NCI-H2196 treated with DMSO at 0.1 percent for 48 hours (cell line): Measurements from ENCODE around the gene ASPDH.
"Not testable (repeated sequence)": the region's sequence is repeated elsewhere in the genome, so short reads cannot be mapped to it uniquely, and the experiment has no call there.

Experiments used
- DNase-seq: peaks from one replicate; lab custom pipeline; 2025; ENCODE audit not compliant: unreplicated experiment; lab: John Stamatoyannopoulos, UW

The ASPDH gene

DNA sequence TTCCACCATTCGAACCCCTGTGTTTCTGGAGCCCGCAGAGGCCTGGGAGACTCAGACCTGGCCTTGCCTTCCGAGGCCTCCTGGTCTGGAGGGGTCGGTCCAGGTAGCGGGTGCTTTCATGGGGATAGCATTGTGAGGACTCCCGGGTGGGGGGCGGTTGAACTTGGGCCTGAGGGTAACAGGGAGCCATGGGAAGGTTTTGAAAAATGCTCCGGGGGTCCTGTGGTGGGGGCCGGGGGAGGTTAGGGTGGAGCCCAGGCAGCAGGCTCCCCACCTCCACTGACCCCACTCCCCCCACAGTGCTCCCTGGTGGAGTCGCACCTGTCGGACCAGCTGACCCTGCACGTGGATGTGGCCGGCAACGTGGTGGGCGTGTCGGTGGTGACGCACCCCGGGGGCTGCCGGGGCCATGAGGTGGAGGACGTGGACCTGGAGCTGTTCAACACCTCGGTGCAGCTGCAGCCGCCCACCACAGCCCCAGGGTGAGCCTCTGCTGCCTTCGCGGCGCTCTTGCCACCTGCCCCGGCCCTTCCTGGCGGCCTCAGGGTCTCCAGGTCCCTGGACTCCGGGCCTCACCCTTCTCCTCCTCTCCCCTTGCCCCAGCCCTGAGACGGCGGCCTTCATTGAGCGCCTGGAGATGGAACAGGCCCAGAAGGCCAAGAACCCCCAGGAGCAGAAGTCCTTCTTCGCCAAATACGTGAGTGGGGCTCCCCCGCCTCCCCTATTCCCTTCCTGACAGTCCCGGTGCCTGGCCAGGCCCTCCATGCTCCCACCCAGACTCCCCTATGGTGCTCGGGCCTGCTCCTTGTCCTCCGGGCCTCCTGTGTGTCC, 33.2 kb downstream of the ASPDH start:
- no peak for DNase-seq

DNA sequence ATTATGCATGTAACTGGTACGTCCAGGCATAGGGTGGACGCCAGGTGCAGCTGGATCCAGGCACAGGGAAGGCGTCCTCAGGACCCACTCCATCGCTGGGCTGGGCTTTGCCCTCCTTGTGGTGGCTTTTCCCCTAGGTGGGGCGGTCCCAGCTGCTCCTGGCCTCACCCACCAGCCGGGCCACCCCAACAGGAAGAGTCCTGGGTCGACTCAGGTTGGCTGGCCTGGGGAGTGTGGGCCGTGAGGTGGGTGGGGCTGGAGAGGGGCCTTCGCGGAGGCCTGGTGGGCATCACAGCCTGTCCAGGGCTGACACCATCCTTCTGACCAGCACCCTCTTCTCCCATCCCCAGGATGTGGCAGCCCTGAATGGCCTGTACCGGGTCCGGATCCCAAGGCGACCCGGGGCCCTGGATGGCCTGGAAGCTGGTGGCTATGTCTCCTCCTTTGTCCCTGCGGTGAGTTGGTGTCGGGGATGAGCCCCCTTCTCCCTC, 33.9 kb downstream of the ASPDH start:
- no peak for DNase-seq

DNA sequence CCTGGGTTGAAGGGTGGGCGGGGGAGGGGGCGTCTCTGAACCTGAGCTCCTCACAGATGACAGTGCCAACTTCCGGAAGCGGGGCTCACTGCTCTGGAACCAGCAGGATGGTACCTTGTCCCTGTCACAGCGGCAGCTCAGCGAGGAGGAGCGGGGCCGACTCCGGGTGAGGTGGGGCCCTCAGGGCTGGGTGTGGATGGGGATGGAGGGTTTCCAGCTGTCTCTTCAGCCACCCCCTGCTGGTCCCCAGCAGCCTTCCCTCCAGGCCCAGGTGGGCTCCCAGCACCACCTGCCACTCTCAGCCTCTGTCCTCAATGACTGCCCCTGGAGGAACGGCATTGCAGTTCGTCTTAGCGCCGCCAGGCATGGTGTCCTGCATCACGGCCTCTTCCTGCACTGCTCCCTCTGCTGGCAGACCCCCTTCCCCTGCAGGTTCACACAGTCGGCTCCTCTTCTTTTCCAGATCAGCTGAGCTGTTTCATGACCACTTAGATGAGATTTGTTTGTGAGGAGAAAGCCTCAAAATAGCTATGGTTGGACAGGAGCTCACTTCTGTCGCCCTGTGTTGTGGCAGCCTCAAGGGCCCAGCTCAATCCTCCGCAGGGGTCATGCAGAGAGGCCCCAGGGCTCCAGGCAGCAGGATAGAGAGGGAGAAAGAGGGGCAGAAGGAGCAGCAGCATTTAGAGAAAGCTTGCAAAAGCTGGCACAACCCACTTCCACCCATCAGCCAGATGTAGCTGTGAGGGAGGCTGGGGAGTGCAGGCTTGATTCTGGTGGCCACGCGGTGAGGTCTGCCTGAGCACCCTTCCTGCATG, 34.6 kb downstream of the ASPDH start:
- no peak for DNase-seq

DNA sequence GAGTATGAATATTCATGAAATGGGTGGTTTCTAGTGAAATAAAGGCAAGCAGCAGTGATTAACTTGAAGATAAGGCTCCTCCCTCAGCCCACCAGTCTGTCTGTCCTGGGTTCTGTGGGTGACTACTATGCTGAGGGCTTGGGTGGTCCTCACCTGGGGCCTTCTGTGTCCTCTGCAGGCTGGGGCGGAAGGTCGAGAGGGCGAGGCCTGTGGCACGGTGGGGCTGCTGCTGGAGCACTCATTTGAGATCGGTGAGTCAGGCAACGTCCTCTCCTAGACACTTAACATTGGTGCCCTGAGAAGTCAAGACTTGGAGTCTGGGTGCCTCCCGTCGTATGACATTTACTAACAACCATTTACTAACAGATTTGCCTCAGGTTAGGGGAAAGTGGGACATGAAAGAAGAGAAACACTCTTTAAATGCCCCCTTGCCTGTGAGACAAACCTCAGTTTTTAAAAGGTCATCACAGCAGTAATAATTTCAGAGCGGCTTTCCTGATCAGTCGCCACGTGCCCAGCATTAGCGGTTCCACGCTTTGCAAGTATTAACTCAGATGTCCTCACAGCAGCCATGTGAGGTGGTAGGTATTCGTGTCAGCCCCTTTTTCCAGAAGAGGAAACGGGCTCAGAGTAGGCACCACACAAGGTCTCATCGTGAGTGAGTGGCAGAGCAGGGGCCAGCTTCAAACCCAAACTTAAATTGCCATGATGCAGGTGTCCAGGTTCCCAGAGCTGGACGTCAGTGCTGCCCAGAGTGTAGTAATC, 35.8 kb downstream of the ASPDH start:
- no peak for DNase-seq

DNA sequence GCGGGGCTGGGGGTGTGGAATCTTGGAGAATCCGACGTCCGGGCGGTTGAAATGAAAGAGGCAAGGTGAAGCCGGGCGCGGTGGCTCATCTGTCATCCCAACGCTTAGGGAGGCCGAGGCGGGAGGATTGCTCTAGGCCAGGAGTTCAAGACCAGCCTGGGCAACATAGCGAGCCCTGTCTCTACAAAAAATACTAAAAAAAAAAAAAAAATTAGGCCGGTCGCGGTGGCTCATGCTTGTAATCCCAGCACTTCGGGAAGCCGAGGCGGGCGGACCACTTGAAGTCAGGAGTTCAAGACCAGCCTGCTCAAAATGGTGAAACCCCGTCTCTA, 36.8 kb downstream of the ASPDH start:
- no peak for DNase-seq

DNA sequence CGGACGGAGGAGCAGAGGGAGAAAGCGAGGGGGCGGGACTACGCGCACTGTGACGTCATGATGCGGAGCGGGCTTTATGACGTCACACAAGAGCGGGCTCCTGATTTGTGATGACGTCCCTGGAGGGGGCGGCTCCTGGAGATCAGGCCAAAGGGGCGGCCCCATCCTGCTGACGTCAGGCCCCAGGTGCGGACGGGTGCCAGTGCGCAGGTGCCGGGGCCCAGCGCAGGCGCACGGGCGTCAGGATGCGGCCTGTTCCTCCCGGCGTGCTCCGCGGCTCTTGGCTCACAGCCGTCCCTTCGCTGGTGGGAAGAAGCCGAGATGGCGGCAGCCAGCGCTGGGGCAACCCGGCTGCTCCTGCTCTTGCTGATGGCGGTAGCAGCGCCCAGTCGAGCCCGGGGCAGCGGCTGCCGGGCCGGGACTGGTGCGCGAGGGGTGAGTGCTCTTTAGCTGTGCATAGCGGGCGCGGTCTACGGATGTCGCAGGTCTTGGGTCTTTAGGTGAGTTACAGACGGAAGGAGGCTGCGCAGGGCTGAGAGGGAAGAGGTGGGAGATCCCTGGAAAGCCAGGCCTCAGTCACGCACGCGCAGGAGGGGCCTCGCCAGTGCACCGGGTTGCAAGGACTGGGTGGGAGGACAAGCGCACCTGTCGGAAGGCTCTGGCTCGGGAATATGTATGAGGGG, 37.3 kb downstream of the ASPDH start, which contains the start of the genes EMC10 and GARIN5A:
Gene EMC10, plus strand, starts transcription at position 284 of the 683 bp plus-strand sequence. Its CDS starts 38 bp downstream, at position 322.
Gene GARIN5A, minus strand, starts transcription at position 625 of the 683 bp plus-strand sequence. Its CDS starts 460 bp downstream, at position 165.
- peak; percentile 83 for DNase-seq

DNA sequence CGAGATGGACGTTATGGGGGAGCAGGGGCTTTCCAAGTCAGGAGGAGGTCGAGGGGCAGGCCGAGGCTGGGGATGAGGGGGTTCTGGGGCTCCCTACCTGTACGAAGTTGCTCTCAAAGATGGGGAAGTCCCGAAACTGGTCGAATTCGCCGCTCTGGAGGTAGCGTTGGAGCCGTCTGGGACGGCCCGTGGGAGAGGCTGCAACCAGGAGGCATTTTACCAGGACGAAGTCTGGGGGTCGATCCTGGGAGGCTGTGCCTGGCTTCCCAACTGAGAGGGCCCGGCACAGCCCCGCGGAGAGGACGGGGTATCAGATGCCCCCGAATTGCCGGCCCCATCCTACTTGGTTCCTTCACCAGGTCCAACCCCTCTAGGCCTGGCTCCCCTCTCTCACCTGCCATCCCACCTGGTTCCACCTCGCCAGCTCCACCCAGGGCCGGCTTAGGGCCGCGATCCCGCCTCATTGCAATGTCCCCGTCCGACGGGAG, 37.9 kb downstream of the ASPDH start:
- no peak for DNase-seq

DNA sequence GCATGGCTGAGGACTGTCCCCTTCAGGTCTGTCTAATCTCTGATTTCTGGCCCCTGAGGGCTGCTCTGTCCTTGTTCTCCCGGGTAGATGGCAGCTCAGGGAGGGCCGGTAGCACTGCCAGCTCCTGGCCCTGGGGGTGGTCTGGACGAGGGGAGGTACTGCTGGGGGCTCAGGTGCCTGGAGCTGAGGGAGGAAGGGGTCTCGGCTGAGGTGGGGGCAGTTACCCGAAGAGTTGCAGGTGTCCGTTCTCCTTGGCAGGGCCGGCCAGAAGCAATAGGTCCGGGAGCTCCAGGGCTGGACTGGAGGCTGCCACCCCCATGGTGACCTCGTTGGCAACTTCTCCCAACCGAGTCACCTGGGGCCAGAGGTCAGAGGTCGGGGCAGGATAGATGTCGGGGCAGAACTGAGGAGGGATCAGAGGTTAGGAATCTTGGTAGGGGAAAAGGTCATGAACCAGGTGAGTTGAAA, 38.6 kb downstream of the ASPDH start:
- DNase-seq, result no peak

DNA sequence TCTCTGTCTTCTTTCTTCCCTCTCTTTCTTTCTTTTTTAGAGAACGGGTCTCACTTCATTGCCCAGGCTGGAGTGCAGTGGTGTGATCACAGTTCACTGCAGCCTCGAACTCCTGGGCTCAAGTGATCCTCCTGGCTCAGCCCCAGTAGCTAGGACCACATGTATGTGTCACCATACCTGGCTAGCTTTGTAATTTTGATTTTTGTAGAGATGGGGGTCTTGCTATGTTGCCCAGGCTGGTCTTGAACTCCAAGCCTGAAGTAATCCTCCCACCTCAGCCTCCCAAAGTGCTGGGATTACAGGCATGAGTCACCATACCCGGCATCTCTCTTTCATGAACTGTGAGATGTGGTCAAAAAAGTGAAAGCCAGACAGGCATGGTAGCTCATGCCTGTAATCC, 40.4 kb downstream of the ASPDH start:
- DNase-seq, result not testable (repeated sequence)

DNA sequence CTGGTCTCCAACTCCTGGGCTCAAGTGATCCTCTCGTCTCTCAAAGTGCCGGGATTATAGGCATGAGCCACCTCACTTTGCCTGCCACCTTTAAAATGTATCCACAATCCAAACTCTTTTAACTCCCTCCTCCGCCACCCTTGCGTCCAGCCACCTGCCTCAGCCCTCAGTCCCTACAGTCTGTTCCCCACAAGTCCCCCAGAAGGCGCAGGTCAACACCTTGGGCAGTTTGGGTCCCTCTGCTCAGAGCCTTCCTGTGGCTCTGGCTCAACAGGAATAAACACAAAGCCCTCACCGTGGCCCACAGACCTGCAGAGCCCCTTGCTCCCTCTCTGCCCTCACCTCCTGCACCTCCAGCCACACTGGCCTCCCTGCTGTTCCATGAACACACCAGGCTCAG, 44.9 kb downstream of the ASPDH start:
- DNase-seq, result no peak

DNA sequence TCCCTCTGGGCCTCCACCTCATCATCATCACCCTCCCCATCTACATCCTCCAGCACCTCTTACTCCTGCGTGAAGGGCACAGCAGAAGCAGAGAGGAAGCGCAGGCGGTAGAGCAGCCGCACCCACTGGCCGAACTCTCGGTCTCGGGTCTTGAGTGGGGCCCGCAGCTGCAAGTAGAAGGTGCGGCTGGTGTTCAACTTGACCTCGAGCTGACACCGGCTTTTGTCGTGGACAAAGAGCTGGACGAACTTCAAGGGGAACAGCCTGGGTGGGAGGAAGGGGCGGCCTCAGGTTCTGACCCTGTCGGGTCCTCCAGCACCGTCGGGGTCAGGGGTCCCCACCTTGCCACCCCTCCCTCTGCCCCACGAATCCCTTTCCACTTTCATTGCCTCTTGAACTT, 46.1 kb downstream of the ASPDH start:
- no peak for DNase-seq

DNA sequence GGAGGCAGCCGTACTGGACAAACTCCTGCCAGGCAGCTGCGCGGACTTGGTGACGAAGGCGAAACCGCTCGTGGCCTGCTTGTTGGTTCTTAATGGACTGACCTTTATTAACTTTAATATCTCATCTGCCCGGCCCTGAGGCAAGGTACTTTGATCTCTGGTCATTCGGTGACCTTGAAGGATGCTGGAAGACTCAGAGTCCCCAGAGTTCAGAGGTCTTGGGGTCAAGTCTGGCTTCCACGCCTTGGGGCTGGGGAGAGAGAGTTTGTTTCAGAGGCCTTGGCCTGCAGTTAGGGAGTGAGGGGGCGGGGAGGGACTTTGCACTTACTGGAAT, 47.0 kb downstream of the ASPDH start:
- DNase-seq, result no peak

DNA sequence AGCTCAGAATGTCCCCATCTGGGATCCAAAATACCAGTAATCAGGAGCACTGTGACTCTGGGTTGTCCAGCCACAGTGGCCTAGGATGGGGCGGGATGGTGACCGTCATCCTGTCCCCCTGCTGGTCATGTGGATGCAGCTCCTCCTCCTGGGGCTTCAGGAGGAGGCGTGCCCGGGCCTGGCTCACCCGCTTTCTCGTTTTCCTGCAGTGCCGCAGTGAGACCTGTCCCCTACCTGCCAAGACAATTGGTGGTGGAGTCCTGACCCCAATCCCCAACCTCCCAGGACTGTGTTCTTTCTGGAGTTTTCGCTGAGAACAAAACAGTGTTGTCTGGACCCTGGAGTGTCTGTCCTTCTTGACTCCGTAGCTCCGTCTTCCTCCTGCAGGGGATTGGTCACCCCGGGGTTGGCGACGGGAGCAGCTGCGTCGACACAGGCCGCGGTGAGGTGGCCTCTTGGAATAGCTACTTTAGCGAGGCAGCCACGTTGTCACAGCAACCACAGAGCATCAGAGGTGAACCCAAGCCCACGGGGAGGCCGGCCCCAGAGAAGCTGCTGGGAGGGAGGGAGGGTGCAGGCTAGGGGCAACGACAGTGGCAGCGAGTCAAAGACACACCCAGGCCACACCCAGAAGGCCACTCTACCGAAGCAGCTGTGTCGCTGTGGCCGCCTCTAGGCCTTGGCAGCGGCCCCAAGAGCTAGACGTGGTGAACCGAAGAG, 47.6 kb downstream of the ASPDH start:
- DNase-seq, result peak; percentile 27

DNA sequence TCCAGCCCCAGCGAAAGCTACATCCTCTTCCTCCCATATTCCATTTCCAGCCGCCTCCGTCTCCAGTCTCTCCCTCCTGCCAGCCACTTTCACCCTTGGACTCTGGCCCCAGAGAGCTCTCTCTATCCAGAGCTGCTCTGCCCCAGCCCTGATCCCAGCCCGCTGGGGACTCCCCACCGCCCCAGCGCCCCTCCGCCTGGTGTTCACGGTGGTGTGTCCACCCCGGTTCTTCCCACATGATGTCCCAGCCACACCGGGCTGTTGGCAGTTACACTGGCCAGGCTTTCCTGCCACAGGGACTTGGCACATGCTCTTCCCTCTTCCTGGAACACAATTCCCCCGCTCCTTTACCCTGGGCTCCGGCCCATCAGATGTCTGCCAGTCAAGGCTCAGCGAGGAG, 48.7 kb downstream of the ASPDH start:
- no peak for DNase-seq

DNA sequence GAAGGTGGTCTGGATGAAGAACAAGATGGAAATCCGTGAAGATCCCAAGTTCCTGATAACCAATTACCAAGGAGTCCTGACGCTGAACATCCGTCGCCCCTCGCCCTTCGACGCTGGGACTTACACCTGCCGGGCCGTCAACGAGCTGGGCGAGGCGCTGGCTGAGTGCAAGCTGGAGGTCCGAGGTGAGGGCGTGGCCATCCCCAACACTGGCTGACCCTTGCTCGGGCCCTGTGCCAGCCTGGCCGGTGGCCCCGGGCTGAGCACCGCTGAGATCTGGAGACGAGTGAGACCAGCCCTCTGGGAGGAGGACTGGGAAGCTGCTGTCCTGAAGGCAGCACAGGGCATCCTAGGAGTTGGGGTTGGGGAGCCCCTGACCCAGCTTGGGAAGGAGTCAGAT, 49.4 kb downstream of the ASPDH start:
- no peak for DNase-seq

DNA sequence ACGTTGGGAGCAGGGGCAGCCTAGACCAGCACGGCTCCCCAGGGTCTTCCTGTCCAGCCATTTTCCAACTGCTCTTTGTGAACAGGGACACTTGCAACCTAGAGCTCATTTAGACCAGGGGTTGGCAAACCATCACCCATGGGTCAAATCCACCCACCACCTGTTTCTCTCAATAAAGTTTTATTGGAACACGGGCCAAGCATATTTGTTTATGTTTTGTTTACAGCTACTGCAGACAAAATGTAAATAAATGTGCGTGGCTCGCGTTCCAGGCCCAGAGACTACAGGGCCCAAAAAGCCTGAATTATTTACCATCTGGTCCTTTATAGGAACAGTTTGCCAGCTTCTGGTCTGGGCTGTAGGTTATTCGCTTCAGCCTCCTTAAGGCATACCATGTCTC, 50.7 kb downstream of the ASPDH start:
- no peak for DNase-seq
